ENCODE results near the gene ARHGAP33.

ARHGAP33 gene

DNA sequence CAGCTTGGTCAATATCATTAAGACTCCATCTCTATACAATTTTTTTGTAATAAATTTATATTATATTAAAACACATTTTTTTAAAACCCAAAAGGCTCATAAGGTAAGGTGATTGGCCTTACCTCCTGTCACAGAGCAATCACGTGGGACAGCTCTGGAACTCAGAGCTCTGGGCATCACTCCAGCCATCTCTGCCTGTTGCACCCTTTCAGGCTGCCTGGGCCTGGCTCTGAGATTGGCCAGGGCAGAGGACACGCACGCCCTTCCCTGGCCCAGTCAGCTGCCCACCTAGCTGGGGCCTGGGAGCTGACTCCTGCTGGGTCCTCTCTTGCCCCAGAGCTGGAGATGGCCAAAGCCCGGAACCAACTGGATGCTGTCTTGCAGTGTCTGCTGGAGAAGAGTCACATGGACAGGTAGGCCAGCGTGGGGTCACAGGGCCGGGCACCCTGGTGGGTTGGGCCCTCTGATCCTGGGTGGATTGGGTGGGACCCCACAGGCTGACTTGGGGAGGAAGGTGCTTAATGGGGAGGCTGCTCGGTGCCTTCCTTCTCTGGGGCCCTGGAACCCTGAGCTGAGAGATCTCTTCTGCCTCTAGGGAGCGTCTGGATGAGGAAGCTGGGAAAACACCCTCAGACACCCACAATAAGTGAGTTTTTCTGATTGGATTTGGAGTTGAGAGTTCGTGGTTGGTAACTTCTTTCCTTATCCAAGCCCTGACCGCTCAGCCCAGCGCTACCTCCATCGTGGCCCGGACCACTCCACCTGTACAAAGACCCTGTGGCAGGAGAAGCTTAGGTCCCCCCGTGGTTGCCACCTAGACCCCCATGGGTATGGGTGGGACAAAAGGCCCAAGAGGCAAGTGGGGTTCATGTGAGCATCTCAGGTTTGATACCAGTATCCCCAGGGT is 23.3 kb upstream of the ARHGAP33 start:
- WGBS, 2 experiments (ENCODE audit: insufficient coverage in 2 of 2): 83 to 90% methylated on average over 6 to 7 of the region's 14 CpGs
- Histone ChIP-seq H3K27ac (ENCODE audit: low read depth, low read length, severe bottlenecking) (no peak overlapping the region), H3K36me3 (ENCODE audit: control insufficient read depth, insufficient read depth, low read length) (peaks cover 44% of the 10 kb centered on the region), H3K4me3 (ENCODE audit: extremely low read depth, insufficient read depth, low read length, poor library complexity, severe bottlenecking) (no peak overlapping the region), H3K4me1 (ENCODE audit: control insufficient read depth, insufficient read depth, low read length, poor library complexity, severe bottlenecking) (peaks cover 14% of the 10 kb centered on the region), H3K9me3 (ENCODE audit: control insufficient read depth, low read length) (no peaks in the 10 kb centered on the region)

GRCh38 chr19:35752746-35753350 is 22.5 kb upstream of the ARHGAP33 start:
- H3K4me1 ChIP-seq (ENCODE audit: control insufficient read depth, insufficient read depth, low read length, poor library complexity, severe bottlenecking): peaks cover 15% of the 10 kb centered on the region
- no peak overlapping the region for H3K4me3 ChIP-seq (ENCODE audit: extremely low read depth, insufficient read depth, low read length, poor library complexity, severe bottlenecking)
- no peaks in the 10 kb centered on the region for H3K9me3 ChIP-seq (ENCODE audit: control insufficient read depth, low read length)
- H3K36me3 ChIP-seq (ENCODE audit: control insufficient read depth, insufficient read depth, low read length): peaks cover 41% of the 10 kb centered on the region
- no peak overlapping the region for H3K27ac ChIP-seq (ENCODE audit: low read depth, low read length, severe bottlenecking)
- WGBS, 2 experiments (ENCODE audit: insufficient coverage in 2 of 2): 97% methylated on average over 12 of the region's 20 CpGs

DNA sequence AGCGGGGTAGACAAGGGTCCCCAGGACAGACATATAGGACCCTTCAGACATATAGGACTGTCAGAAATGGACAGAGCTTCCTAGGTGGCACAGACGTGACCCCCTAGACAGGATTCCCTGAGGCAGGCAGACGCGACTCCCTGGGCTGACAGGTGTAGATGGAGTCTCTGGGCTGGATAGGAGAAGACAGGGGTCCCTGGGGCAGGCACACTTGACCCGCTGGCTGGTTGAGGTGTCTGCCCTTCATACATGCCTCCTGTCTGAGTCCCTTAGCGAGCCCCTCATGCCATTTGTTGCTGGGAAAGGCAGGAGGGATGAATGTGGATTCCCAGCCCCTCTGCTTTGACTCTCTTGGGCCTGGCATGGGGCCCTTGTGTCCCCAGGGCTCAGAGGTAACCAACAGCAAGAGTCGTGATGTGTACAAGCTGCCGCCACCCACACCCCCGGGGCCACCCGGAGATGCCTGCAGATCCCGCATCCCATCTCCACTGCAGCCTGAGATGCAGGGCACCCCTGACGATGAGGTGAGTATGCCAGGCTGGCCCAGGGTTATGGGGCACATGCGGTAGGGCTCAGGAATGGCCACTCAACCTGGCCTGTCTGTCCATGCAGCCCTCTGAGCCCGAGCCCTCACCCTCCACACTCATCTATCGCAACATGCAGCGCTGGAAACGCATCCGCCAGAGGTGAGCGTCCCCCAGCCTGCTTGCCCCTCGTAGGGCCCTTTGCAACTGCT is 21.6 kb upstream of the ARHGAP33 start:
- Histone ChIP-seq H3K27ac (ENCODE audit: low read depth, low read length, severe bottlenecking) (no peak overlapping the region), H3K9me3 (ENCODE audit: control insufficient read depth, low read length) (no peaks in the 10 kb centered on the region), H3K36me3 (ENCODE audit: control insufficient read depth, insufficient read depth, low read length) (peaks cover 41% of the 10 kb centered on the region), H3K4me1 (ENCODE audit: control insufficient read depth, insufficient read depth, low read length, poor library complexity, severe bottlenecking) (peaks cover 15% of the 10 kb centered on the region), H3K4me3 (ENCODE audit: extremely low read depth, insufficient read depth, low read length, poor library complexity, severe bottlenecking) (no peak overlapping the region)
- 98% methylated on average over 18 of the region's 20 CpGs for WGBS, 2 experiments (ENCODE audit: insufficient coverage in 2 of 2)

DNA sequence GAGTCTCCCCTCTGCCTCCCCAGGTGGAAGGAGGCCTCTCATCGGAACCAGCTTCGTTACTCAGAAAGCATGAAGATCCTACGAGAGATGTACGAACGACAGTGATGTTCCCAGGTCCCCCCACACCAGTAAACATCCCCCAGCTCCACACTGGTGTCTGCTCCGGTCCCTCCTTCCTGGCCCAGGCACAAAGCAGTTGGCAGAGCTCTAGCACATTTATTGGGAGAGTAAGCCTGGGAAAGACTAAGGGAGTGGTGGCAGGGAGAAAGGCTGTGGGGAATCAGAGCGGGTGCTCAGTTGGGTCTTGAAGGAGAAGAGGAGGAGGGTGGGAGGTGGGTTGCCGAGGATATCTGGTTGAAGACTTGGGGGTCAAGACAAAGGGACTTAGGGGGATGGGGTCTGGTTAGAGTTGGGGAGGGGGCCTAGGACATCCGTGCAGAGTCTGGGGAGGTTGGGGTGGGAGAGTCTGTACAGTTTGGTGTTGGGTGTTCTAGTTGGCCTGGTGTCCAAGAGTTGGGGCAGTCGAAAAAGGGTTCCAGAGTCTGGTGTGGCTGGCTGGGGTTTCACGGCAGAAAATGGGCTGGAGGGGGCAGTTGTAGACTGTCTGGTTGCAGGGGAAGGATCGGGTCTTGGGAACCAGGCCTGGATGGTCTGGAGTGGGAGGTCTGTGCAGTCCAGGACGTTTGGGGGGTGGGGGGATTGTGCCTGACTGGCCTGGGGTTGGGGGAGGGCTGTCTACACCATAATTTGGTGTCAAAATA is 20.8 kb upstream of the ARHGAP33 start:
- Histone ChIP-seq H3K4me1 (ENCODE audit: control insufficient read depth, insufficient read depth, low read length, poor library complexity, severe bottlenecking) (peaks cover 18% of the 10 kb centered on the region), H3K9me3 (ENCODE audit: control insufficient read depth, low read length) (no peaks in the 10 kb centered on the region), H3K4me3 (ENCODE audit: extremely low read depth, insufficient read depth, low read length, poor library complexity, severe bottlenecking) (no peak overlapping the region), H3K36me3 (ENCODE audit: control insufficient read depth, insufficient read depth, low read length) (peaks cover 46% of the 10 kb centered on the region), H3K27ac (ENCODE audit: low read depth, low read length, severe bottlenecking) (no peak overlapping the region)
- WGBS, 2 experiments (ENCODE audit: insufficient coverage in 2 of 2): 91 to 95% methylated on average over 8 to 9 of the region's 13 CpGs

DNA sequence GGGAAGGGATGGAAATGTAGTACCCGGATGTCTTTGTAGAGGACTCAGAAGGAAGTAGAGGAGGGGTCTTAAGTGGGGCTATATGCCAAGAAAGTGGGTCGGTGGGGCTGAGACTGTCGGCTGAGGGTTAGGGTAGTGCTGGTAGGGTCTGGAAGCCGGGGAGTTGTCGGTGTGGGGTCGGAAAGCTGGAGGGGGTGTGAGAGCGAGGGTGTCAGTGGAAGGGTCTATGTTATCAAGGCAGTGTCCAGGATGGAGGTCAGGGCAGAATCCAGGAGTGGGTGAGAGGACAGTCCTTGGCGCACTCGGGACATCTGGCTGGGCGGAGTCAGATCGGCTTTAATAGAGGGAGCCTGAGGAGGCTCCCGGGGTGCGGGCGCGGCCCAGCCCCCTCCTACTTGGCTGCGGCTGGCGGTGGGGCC is 20.2 kb upstream of the ARHGAP33 start:
- peaks cover 52% of the 10 kb centered on the region for H3K36me3 ChIP-seq (ENCODE audit: control insufficient read depth, insufficient read depth, low read length)
- H3K4me1 ChIP-seq (ENCODE audit: control insufficient read depth, insufficient read depth, low read length, poor library complexity, severe bottlenecking): peaks cover 18% of the 10 kb centered on the region
- no peak overlapping the region for H3K27ac ChIP-seq (ENCODE audit: low read depth, low read length, severe bottlenecking)
- no peak overlapping the region for H3K4me3 ChIP-seq (ENCODE audit: extremely low read depth, insufficient read depth, low read length, poor library complexity, severe bottlenecking)
- 84 to 85% methylated on average over 14 to 17 of the region's 17 CpGs for WGBS, 2 experiments (ENCODE audit: insufficient coverage in 2 of 2)
- H3K9me3 ChIP-seq (ENCODE audit: control insufficient read depth, low read length): no peaks in the 10 kb centered on the region

DNA sequence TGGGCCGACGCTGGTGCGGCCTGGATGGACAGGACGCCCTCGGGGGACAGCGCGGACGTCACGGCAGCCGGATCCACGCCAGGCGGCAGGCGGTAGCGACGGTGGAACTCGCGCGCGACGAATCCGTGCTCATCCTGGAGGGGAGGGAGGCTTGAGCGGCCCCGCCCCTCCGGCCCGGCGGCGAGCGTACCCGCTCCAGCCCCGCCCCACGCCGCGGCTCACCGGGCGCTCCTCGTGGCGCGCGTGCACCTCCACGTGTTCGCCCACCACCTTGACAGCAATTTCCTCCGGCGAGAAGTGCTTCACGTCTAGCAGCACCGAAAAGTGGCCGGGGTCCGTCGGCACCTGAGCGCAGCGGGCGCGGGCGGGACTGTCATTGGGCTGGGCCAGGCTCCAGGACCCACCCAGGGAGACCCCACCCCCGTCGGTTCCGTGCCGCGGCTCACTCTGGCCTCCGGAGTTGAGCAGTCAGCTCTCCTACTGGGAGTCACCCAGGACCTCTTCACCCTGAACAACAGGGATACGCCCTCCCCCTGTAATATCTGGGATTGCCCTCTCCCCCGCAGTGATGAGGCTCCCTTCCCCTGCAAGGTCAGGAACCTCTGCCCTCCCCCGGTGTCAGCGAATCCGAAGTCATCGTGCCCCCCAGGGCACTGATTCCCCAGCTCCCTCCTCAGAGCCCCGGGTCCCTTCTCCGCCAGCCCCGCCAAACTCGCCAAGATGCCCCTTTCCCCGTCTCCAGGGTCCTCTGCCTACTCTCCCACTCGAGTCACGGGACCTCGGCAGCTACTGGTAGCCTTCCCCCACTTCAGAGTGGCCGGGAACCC is 19.6 kb upstream of the ARHGAP33 start:
- H3K4me3 ChIP-seq (ENCODE audit: extremely low read depth, insufficient read depth, low read length, poor library complexity, severe bottlenecking): no peak overlapping the region
- H3K36me3 ChIP-seq (ENCODE audit: control insufficient read depth, insufficient read depth, low read length): peaks cover 59% of the 10 kb centered on the region
- WGBS, 2 experiments (ENCODE audit: insufficient coverage in 2 of 2): 76 to 80% methylated on average over 29 to 54 of the region's 74 CpGs
- H3K27ac ChIP-seq (ENCODE audit: low read depth, low read length, severe bottlenecking): peak overlapping the region; percentile 98
- peaks cover 18% of the 10 kb centered on the region for H3K4me1 ChIP-seq (ENCODE audit: control insufficient read depth, insufficient read depth, low read length, poor library complexity, severe bottlenecking)
- no peaks in the 10 kb centered on the region for H3K9me3 ChIP-seq (ENCODE audit: control insufficient read depth, low read length)

DNA sequence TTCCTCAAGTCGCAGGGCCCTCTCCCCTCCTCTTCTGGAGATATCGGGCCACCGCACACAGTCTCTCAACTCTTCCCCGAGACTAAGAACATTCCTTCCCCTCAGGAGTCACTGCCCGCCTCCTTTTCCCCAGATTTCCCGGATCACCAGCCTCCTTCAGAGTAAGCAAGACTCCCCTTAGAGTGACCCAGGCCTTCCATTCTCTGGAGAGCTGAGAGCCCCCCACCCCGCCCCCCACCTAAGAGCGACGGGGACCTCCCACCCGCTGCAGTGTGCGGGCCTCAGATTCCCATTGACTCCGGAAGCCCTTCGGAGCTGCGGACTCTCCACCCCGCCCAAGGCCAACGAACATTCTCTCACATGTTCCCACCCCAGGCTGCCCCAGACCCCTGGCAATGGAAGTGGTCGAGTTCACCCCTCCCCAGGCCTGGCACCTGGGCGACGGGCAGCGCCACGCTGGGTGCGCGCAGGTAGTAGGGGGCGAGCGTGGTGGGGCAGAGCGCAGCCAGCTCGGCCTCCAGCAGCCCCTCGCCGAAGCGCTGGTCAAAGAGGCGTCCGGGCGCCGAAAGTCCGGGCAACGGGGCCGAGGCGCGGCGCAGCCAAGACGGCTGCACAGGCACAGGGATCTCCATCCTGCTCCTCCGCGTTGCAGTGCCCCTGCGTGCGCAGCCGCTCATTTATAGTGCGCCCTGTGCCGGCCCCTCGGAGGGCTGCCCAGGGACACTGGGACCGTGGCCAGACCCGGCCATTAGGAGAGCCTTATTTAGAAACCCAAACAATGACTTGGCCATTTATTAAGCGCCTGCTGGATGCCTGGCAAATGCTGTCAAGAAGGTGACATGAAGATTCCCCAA is 18.8 kb upstream of the ARHGAP33 start, which contains the start of gene HSPB6:
HSPB6 (minus strand) TSS at position 653 of the 854 bp plus-strand sequence; CDS start at position 632, 21 bp downstream.
- Histone ChIP-seq H3K4me3 (ENCODE audit: extremely low read depth, insufficient read depth, low read length, poor library complexity, severe bottlenecking) (peak within 1 kb of the TSS; percentile 93), H3K9me3 (ENCODE audit: control insufficient read depth, low read length) (no peaks in the 10 kb centered on the region), H3K36me3 (ENCODE audit: control insufficient read depth, insufficient read depth, low read length) (peaks cover 63% of the 10 kb centered on the region), H3K27ac (ENCODE audit: low read depth, low read length, severe bottlenecking) (peak within 1 kb of the TSS; percentile 98), H3K4me1 (ENCODE audit: control insufficient read depth, insufficient read depth, low read length, poor library complexity, severe bottlenecking) (peaks cover 18% of the 10 kb centered on the region)
- 94 to 96% methylated on average over 32 to 50 of the region's 52 CpGs for WGBS, 2 experiments (ENCODE audit: insufficient coverage in 2 of 2)

GRCh38 chr19:35757231-35757748 is 18.1 kb upstream of the ARHGAP33 start:
- Histone ChIP-seq H3K27ac (ENCODE audit: low read depth, low read length, severe bottlenecking) (peak overlapping the region; percentile 98), H3K9me3 (ENCODE audit: control insufficient read depth, low read length) (no peaks in the 10 kb centered on the region), H3K4me3 (ENCODE audit: extremely low read depth, insufficient read depth, low read length, poor library complexity, severe bottlenecking) (peak overlapping the region; percentile 93), H3K36me3 (ENCODE audit: control insufficient read depth, insufficient read depth, low read length) (peaks cover 63% of the 10 kb centered on the region), H3K4me1 (ENCODE audit: control insufficient read depth, insufficient read depth, low read length, poor library complexity, severe bottlenecking) (peaks cover 18% of the 10 kb centered on the region)
- 20 to 23% methylated on average over 13 to 15 of the region's 19 CpGs for WGBS, 2 experiments (ENCODE audit: insufficient coverage in 2 of 2)
